Activated CD8-positive, alpha-beta T cell treated with anti-CD3 and anti-CD28 coated beads for 36 hours (primary cell): Measurements from ENCODE around the gene EFNA4. TPM values are rescaled to one million over a fixed set of nuclear protein-coding genes. Genes with fewer than 3 reads are reported as not detected.

Source experiments
- ATAC-seq: fragments of 200-7000 bp; cut with Tn5 transposase; one replicate; pipeline ENCODE4 v1.10.0; 2021; ENCODE audit warnings: mild to moderate bottlenecking, moderate library complexity
- CTCF ChIA-PET: fragments of 350-600 bp; sonication (Branson Sonifier 250); formaldehyde crosslinking; loops from one replicate; lab custom pipeline; 2021; ENCODE audit warnings: antibody characterized with exemption; lab: Charles Lee
- POLR2A ChIA-PET: fragments of 350-600 bp; sonication (Branson Sonifier 250); formaldehyde crosslinking; loops from one replicate; lab custom pipeline; 2021; ENCODE audit warnings: antibody characterized with exemption; lab: Charles Lee
- DNase-seq: peaks from one replicate; pipeline ENCODE4 v3.0.0-alpha.2; 2020
- H3K27ac Mint-ChIP-seq: one replicate; pipeline ENCODE4 v1.8.0; 2021; ENCODE audit warnings: mild to moderate bottlenecking, mixed read lengths
- H3K27me3 Mint-ChIP-seq: one replicate; pipeline ENCODE4 v1.8.0; 2021; ENCODE audit warnings: mixed read lengths
- H3K36me3 Mint-ChIP-seq: one replicate; pipeline ENCODE4 v1.8.0; 2021; ENCODE audit warnings: low read depth, mixed read lengths
- H3K4me1 Mint-ChIP-seq: one replicate; pipeline ENCODE4 v1.8.0; 2021; ENCODE audit warnings: low read depth, mixed read lengths
- H3K4me3 Mint-ChIP-seq: one replicate; pipeline ENCODE4 v1.8.0; 2021; ENCODE audit warnings: mild to moderate bottlenecking, moderate library complexity, mixed read lengths
- H3K9me3 Mint-ChIP-seq: one replicate; pipeline ENCODE4 v1.8.0; 2021; ENCODE audit warnings: mixed read lengths
- intact Hi-C: fragments of 100-400 bp; cut with micrococcal nuclease; formaldehyde crosslinking; loops from one replicate; pipeline ENCODE4 v1.10.0; 2022
- total RNA-seq, 2 experiments: library from RNA; stranded (reverse); gene quantifications; one replicate each; pipeline ENCODE4 v1.2.3, GENCODE V29; 2021
- TF ChIP-seq, protein P1 (sequence below): fragments of 200-600 bp; IDR thresholded peaks from one replicate; pipeline ENCODE4 v1.8.0; 2022; ENCODE audit warnings: antibody characterized with exemption, mild to moderate bottlenecking

EFNA4 gene
- total RNA-seq, 2 experiments from 2014 or later: 7.1 to 7.8 TPM

DNA sequence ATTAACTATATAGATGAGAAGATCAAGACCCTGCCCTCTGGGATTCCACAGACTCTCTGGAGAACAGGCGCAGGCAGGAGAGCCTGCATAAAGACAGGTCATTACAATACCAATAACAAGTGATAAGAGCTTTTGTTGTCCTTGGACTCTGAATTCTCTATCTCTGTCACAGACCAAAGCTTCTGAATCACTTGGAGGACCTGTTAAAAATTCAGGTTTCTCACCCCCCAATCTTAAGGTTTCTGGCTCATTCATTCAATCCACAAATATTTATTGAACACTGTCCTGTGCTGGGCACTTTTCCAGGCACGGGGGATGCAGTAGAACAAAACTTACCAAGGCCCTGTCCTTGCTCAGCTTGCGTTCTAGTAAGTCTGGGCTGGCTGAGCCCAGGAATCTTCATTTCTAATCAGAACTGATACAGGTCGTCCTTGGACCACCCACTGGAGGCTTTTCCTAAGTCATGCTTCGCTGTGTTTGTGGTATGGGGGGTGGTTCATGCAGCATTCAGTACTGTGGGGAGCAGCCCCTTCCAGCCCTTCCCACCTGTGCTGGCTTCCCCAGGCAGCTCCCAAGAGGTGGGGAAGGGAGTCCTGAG, 1.4 kb downstream of the EFNA4 start:
- ATAC-seq (no peak), DNase-seq (no peak)
- no peaks in the 10 kb centered on the region for H3K27me3 Mint-ChIP-seq
- TF ChIP-seq, protein P1, sequence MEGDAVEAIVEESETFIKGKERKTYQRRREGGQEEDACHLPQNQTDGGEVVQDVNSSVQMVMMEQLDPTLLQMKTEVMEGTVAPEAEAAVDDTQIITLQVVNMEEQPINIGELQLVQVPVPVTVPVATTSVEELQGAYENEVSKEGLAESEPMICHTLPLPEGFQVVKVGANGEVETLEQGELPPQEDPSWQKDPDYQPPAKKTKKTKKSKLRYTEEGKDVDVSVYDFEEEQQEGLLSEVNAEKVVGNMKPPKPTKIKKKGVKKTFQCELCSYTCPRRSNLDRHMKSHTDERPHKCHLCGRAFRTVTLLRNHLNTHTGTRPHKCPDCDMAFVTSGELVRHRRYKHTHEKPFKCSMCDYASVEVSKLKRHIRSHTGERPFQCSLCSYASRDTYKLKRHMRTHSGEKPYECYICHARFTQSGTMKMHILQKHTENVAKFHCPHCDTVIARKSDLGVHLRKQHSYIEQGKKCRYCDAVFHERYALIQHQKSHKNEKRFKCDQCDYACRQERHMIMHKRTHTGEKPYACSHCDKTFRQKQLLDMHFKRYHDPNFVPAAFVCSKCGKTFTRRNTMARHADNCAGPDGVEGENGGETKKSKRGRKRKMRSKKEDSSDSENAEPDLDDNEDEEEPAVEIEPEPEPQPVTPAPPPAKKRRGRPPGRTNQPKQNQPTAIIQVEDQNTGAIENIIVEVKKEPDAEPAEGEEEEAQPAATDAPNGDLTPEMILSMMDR: no peak
- peak overlapping the region; percentile 77 for H3K4me3 Mint-ChIP-seq
- ChIA-PET POLR2A (interaction anchor here (0.9 to 2.5 kb wide), 8 partner anchors 10 to 179 kb away, joined by 3 to 11 read pairs (median 5); partner anchors contain the start of genes ADAM15, EFNA3 and KRTCAP2), CTCF (interaction anchor here (1.3 to 23.5 kb wide), 7 partner anchors 11 to 108 kb away, joined by 4 to 278 read pairs (median 8); partner anchors contain the start of genes ADAM15, EFNA3 and KRTCAP2)
- H3K27ac Mint-ChIP-seq: no peak overlapping the region
- peaks cover 12% of the 10 kb centered on the region for H3K36me3 Mint-ChIP-seq
- intact Hi-C loops: loop anchor here (5.0 kb wide), 1 partner anchor 93 kb away; the partner anchor contains the start of genes CKS1B and SHC1
- no peaks in the 10 kb centered on the region for H3K9me3 Mint-ChIP-seq
- peaks cover 32% of the 10 kb centered on the region for H3K4me1 Mint-ChIP-seq

DNA sequence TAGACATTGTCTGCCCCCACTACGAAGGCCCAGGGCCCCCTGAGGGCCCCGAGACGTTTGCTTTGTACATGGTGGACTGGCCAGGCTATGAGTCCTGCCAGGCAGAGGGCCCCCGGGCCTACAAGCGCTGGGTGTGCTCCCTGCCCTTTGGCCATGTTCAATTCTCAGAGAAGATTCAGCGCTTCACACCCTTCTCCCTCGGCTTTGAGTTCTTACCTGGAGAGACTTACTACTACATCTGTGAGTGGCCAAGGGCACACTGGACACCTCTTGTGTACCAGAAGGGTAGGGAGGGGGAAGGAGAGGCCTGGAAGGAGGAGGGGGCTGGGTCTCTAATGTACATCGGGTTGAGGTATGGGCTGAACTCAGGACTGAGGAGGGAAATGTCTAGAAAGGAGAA, 3.2 kb downstream of the EFNA4 start:
- ChIA-PET CTCF (interaction anchor here (0.9 to 23.5 kb wide), 2 partner anchors 9 to 18 kb away, joined by 3 to 278 read pairs; no protein-coding TSS in a partner anchor), POLR2A (interaction anchor here (0.6 to 1.9 kb wide), 4 partner anchors 9 to 66 kb away, joined by 3 to 6 read pairs (median 4); partner anchors contain the start of gene EFNA3)
- Mint-ChIP-seq H3K4me3 (no peak overlapping the region), H3K4me1 (peaks cover 33% of the 10 kb centered on the region), H3K27me3 (no peaks in the 10 kb centered on the region), H3K27ac (no peak overlapping the region), H3K36me3 (peaks cover 6% of the 10 kb centered on the region), H3K9me3 (no peaks in the 10 kb centered on the region)
- DNase-seq: no peak
- ATAC-seq: no peak
- intact Hi-C loops: no loop called here
- TF ChIP-seq, protein P1: no peak

DNA sequence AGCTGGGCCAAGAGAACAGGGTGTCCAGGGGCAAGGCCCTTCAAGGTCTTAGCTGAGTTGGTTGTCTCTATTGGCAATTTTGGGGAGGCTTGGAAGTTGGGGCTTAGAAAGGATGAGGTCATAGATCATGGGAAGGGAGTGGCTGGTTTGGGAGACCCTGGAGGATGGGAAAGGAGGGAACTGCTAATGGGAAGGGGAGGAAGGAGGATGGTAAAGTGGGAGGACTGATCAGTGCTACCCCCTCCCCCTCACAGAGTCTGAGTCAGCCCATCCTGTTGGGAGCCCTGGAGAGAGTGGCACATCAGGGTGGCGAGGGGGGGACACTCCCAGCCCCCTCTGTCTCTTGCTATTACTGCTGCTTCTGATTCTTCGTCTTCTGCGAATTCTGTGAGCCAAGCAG, 5.1 kb downstream of the EFNA4 start:
- Mint-ChIP-seq H3K27ac (no peak overlapping the region), H3K9me3 (no peaks in the 10 kb centered on the region), H3K36me3 (peaks cover 3% of the 10 kb centered on the region), H3K27me3 (no peaks in the 10 kb centered on the region), H3K4me3 (no peak overlapping the region), H3K4me1 (peaks cover 25% of the 10 kb centered on the region)
- intact Hi-C loops: no loop called here
- ChIA-PET CTCF (interaction anchor here (0.9 to 23.5 kb wide), 2 partner anchors 16 kb away, joined by 4 to 278 read pairs; no protein-coding TSS in a partner anchor), POLR2A (interaction anchor here (0.8 to 1.0 kb wide), 2 partner anchors 12 to 18 kb away, joined by 3 read pairs; no protein-coding TSS in a partner anchor)
- TF ChIP-seq, protein P1: no peak
- no peak for ATAC-seq
- DNase-seq: no peak

DNA sequence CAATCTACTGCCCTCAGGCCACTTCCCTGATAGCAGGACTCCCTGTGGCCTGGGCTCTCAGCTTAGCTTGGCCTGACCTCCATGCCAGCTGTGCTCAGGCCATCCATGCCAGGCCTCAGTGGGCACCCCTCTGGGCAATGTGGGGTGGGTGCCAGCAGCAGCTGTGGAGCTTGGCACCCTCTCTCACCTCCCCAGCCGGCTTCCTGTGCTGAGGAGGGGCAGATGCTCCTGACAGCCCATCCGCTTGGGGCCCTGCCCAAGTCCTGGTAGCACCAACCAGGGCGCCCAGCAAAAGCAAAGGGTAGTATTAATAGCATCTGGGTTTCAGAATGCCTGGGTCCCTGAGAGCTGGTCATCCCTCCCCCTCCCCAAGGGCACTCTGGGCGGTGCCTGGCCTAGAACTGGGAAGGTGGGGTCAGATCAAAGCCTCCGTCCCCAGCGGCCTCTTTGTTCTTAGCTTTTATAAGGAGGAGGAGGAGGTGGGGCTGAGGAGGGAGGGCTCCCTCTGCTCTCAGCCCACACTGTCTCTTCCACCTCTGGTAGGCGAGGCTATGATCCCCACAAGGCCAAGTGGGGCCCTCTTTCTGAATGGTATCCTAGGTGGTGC, 6.1 kb downstream of the EFNA4 start:
- Mint-ChIP-seq H3K9me3 (no peaks in the 10 kb centered on the region), H3K4me1 (peaks cover 26% of the 10 kb centered on the region), H3K36me3 (peaks cover 3% of the 10 kb centered on the region), H3K4me3 (no peak overlapping the region), H3K27ac (no peak overlapping the region), H3K27me3 (no peaks in the 10 kb centered on the region)
- TF ChIP-seq, protein P1: no peak
- no peak for DNase-seq
- ChIA-PET CTCF (interaction anchor here (0.8 to 23.5 kb wide), 8 partner anchors 9 to 133 kb away, joined by 3 to 278 read pairs (median 6); partner anchors contain the start of genes EFNA4, KRTCAP2 and PMVK), POLR2A (interaction anchor here (0.5 to 2.1 kb wide), 5 partner anchors 11 to 1697 kb away, joined by 3 to 7 read pairs (median 3); no protein-coding TSS in a partner anchor)
- intact Hi-C loops: no loop called here
- ATAC-seq: no peak
